Ramos (cell line): ENCODE data around the gene SAFB2.
"Not testable (repeated sequence)": the region's sequence is repeated elsewhere in the genome, so short reads cannot be mapped to it uniquely, and the experiment has no call there.

Experiments used
- in situ Hi-C: fragments of 300-500 bp; cut with MboI; formaldehyde crosslinking; loops from one replicate; pipeline ENCODE4 v1.14.3; 2022; ENCODE audit warnings: low sequenced_read_pairs; ENCODE audit not compliant: unreplicated experiment

Gene SAFB2

GRCh38 chr19:5608766-5609165 lies 13.8 kb downstream of the SAFB2 start:
- in situ Hi-C loops = not testable (repeated sequence)

GRCh38 chr19:5608291-5608690 lies 14.3 kb downstream of the SAFB2 start:
- in situ Hi-C loops = no loop called here

- in situ Hi-C loops = no loop called here
Measured at GRCh38 chr19:5607318-5608275, 15.0 kb downstream of the SAFB2 start.

- in situ Hi-C loops = no loop called here
Measured at GRCh38 chr19:5605362-5605761, 17.2 kb downstream of the SAFB2 start.

- in situ Hi-C loops = no loop called here
Measured at GRCh38 chr19:5603626-5604025, 18.9 kb downstream of the SAFB2 start.

- in situ Hi-C loops = no loop called here
Measured at GRCh38 chr19:5600797-5601196, 21.8 kb downstream of the SAFB2 start.

- in situ Hi-C loops = no loop called here
Measured at GRCh38 chr19:5595745-5596144, 26.8 kb downstream of the SAFB2 start.

- in situ Hi-C loops = no loop called here
Measured at GRCh38 chr19:5595129-5595528, 27.4 kb downstream of the SAFB2 start.

- in situ Hi-C loops = no loop called here
Measured at GRCh38 chr19:5594521-5594950, 28.0 kb downstream of the SAFB2 start.

GRCh38 chr19:5593343-5594255 lies 29.0 kb downstream of the SAFB2 start:
- in situ Hi-C loops = no loop called here

GRCh38 chr19:5592531-5593342 lies 29.8 kb downstream of the SAFB2 start:
- in situ Hi-C loops = no loop called here

- in situ Hi-C loops = no loop called here
Measured at GRCh38 chr19:5591476-5591875, 31.1 kb downstream of the SAFB2 start.

GRCh38 chr19:5590865-5591154 lies 31.8 kb downstream of the SAFB2 start:
- in situ Hi-C loops = no loop called here

- in situ Hi-C loops = no loop called here
Measured at GRCh38 chr19:5590151-5590864, 32.3 kb downstream of the SAFB2 start.

GRCh38 chr19:5588906-5589676 lies 33.5 kb downstream of the SAFB2 start:
- in situ Hi-C loops = no loop called here

- in situ Hi-C loops = no loop called here
Measured at GRCh38 chr19:5588441-5588840, 34.1 kb downstream of the SAFB2 start.

- in situ Hi-C loops = no loop called here
Measured at GRCh38 chr19:5587661-5588060, 34.9 kb downstream of the SAFB2 start.

- in situ Hi-C loops = no loop called here
Measured at GRCh38 chr19:5587071-5587455, 35.5 kb downstream of the SAFB2 start.
